HepG2 (cell line): ENCODE measurements around the gene USP20. TPM values are rescaled to one million over a fixed set of nuclear protein-coding genes. Genes with fewer than 3 reads are reported as not detected.

ENCODE experiments used
- ATAC-seq: fragments of 200-7000 bp; cut with Tn5 transposase; 3 replicates; pipeline ENCODE4 v1.9.1; 2020; ENCODE audit warnings: mild to moderate bottlenecking, moderate library complexity
- Bru-seq: library from RNA; stranded (reverse); fragments of 400-500 nt; gene quantifications from one replicate; lab custom pipeline; 2021; lab: Mats Ljungman, UMichigan
- BruChase-seq, 2 experiments: library from RNA; stranded (reverse); fragments of 400-500 nt; gene quantifications; one replicate each; lab custom pipeline; 2021; lab: Mats Ljungman, UMichigan
- BruUV-seq: library from RNA; stranded (reverse); fragments of 400-500 nt; replicated peaks from 2 replicates; lab custom pipeline; 2021; lab: Mats Ljungman, UMichigan
- CTCF ChIA-PET: fragments of 300-600 bp; formaldehyde crosslinking; extraction: SDS; loops from one replicate; lab custom pipeline; 2021; ENCODE audit warnings: low total read pairs, inconsistent platforms, low intra/inter-chr PET ratio; lab: Yijun Ruan, JAX
- POLR2A ChIA-PET: fragments of 350-600 bp; sonication (Branson Sonifier 250); formaldehyde crosslinking; loops from one replicate; lab custom pipeline; 2020; ENCODE audit warnings: antibody characterized with exemption, inconsistent platforms; lab: Yijun Ruan, JAX
- DNase-seq: peaks from one replicate; pipeline ENCODE4 v3.0.0-alpha.2; 2015; ENCODE audit warnings: low spot score
- FAIRE-seq: peaks from 3 replicates; lab custom pipeline; 2011; peaks lifted over from hg19 to GRCh38; lab: Jason Lieb, UNC
- H2AFZ ChIP-seq: one replicate; pipeline ENCODE4 v1.6.1; 2011; ENCODE audit warnings: low read length, inconsistent platforms
- H3K27ac ChIP-seq: fragments of 300-600 bp; 3 replicates; pipeline ENCODE4 v1.8.0; 2011; ENCODE audit warnings: mixed run types, mild to moderate bottlenecking, mixed read lengths, low read length, inconsistent platforms; ENCODE audit not compliant: insufficient read depth; ENCODE audit errors: extremely low read length
- H3K27me3 ChIP-seq, 2 experiments: fragments of 200-600 bp in 1 of 2; 2 replicates in 1 of 2; 3 replicates in 1 of 2; pipeline versions ENCODE4 v1.6.0 to v1.8.0; 2011; ENCODE audit warnings: low read length in 2 of 2, mild to moderate bottlenecking in 2 of 2, moderate library complexity in 2 of 2, inconsistent platforms in 1 of 2; ENCODE audit not compliant: insufficient read depth in 2 of 2, control insufficient read depth in 1 of 2
- H3K36me3 ChIP-seq, 2 experiments: fragments of 200-600 bp in 1 of 2; replicated peaks in 1 of 2; 2 replicates in 1 of 2; 3 replicates in 1 of 2; pipeline versions ENCODE4 v1.5.1 to v1.8.0; 2011; ENCODE audit warnings: low read length in 2 of 2, inconsistent platforms in 1 of 2; ENCODE audit not compliant: insufficient read depth in 2 of 2, control insufficient read depth in 1 of 2
- H3K4me1 ChIP-seq: 2 replicates; pipeline ENCODE4 v1.5.1; 2012; ENCODE audit warnings: low read length, inconsistent platforms; ENCODE audit not compliant: insufficient read depth
- H3K4me2 ChIP-seq: 2 replicates; pipeline ENCODE4 v1.6.0; 2011; ENCODE audit warnings: low read depth, low read length, inconsistent platforms
- H3K4me3 ChIP-seq, 3 experiments: fragments of 200-600 bp in 1 of 3; sonication (generic), shearing (Covaris generic) in 1 of 3; replicated peaks in 1 of 3; 2 replicates each; pipeline ENCODE4 v1.5.1; 2011 to 2016; ENCODE audit warnings: low read length in 3 of 3, inconsistent platforms in 2 of 3, low read depth in 2 of 3, mild to moderate bottlenecking in 2 of 3, control low read depth in 1 of 3, mixed read lengths in 1 of 3; ENCODE audit not compliant: insufficient read depth in 1 of 3
- H3K79me2 ChIP-seq: one replicate; pipeline ENCODE4 v1.6.1; 2011; ENCODE audit warnings: low read length, inconsistent platforms; ENCODE audit not compliant: insufficient read depth
- H3K9ac ChIP-seq: 2 replicates; pipeline ENCODE4 v1.6.0; 2011; ENCODE audit warnings: mild to moderate bottlenecking, low read depth, low read length, inconsistent platforms; ENCODE audit not compliant: insufficient read depth
- H3K9me3 ChIP-seq: 2 replicates; pipeline ENCODE4 v1.5.1; 2012; ENCODE audit warnings: mild to moderate bottlenecking, low read length
- H4K20me1 ChIP-seq: 2 replicates; pipeline ENCODE4 v1.6.0; 2011; ENCODE audit warnings: inconsistent platforms, mild to moderate bottlenecking, low read length, moderate library complexity; ENCODE audit not compliant: insufficient read depth
- ATAD3A ChIP-seq: sonication (generic); formaldehyde crosslinking; IDR thresholded peaks from 2 replicates; pipeline ENCODE4 v1.4.0; 2020; ENCODE audit warnings: missing genetic modification reagents
- ELF3 ChIP-seq: IDR thresholded peaks from 2 replicates; pipeline ENCODE4 v1.6.1; 2016; ENCODE audit warnings: missing genetic modification reagents, missing compliant biosample characterization
- TCF12 ChIP-seq, 2 experiments: fragments of 450-650 bp in 1 of 2; sonication (generic) in 1 of 2; formaldehyde crosslinking in 1 of 2; IDR thresholded peaks; 2 replicates each; pipeline versions ENCODE4 v1.6.1 to v1.8.0; 2017 to 2022; ENCODE audit warnings: antibody characterized with exemption in 1 of 2, mild to moderate bottlenecking in 1 of 2, missing genetic modification reagents in 1 of 2, moderate library complexity in 1 of 2
- TMF1 ChIP-seq: sonication (generic); formaldehyde crosslinking; IDR thresholded peaks from 2 replicates; pipeline ENCODE4 v1.8.1; 2022; ENCODE audit warnings: low read depth, missing genetic modification reagents
- ZFP91 ChIP-seq: sonication (generic); formaldehyde crosslinking; IDR thresholded peaks from 2 replicates; pipeline ENCODE4 v1.9.0; 2022; ENCODE audit warnings: missing genetic modification reagents, mild to moderate bottlenecking, borderline replicate concordance
- ZNF143 ChIP-seq: sonication (generic); formaldehyde crosslinking; IDR thresholded peaks from 2 replicates; pipeline ENCODE4 v1.4.0; 2020; ENCODE audit warnings: missing genetic modification reagents
- ZNF274 ChIP-seq: sonication (generic); formaldehyde crosslinking; IDR thresholded peaks from 2 replicates; pipeline ENCODE4 v1.5.1; 2020; ENCODE audit warnings: mild to moderate bottlenecking, missing genetic modification reagents
- WGBS: methylation state at CpG from one replicate; pipeline ENCODE4 v1.1.6; 2017; ENCODE audit warnings: low lambda C conversion rate; 5-methylcytosine and 5-hydroxymethylcytosine counted together
- in situ Hi-C: cut with HindIII; loops from 2 replicates; pipeline ENCODE4 v1.10.0; 2017; ENCODE audit warnings: low pct_unique_long_range_greater_than_20kb; ENCODE audit not compliant: extremely low pct_ligation_motif_present
- intact Hi-C: fragments of 100-400 bp; cut with micrococcal nuclease; formaldehyde crosslinking; loops from one replicate; pipeline ENCODE4 v1.10.0; 2022; ENCODE audit not compliant: unreplicated experiment
- long read RNA-seq, 2 experiments: library from RNA in 1 of 2; library from polyadenylated mRNA in 1 of 2; stranded (forward) in 1 of 2; unstranded in 1 of 2; transcript quantifications; one replicate each; pipeline ENCODE4 v2.0.0, GENCODE V29; 2019 to 2022
- polyA minus RNA-seq, 3 experiments: library from RNA; depleted of rRNA, polyadenylated mRNA; stranded (reverse); fragments of >200 nt; gene quantifications; 2 replicates each; pipeline ENCODE4 v1.2.3, GENCODE V29; 2011; ENCODE audit warnings: low replicate concordance in 1 of 3
- polyA plus RNA-seq, 8 experiments: library from polyadenylated mRNA; depleted of rRNA in 3 of 8; stranded (reverse) in 7 of 8; unstranded in 1 of 8; fragments of >200 nt; fragmentation: Illumina TruSeq in 4 of 8; extraction: Trizol in 4 of 8; gene quantifications; 2 replicates each; pipeline versions ENCODE4 v1.2.1 to v1.2.3, GENCODE V29; 2011 to 2016; ENCODE audit warnings: low read depth in 4 of 8, missing spikeins in 1 of 8, mixed read lengths in 1 of 8; ENCODE audit not compliant: insufficient read depth in 1 of 8
- total RNA-seq, 5 experiments: library from RNA; depleted of rRNA; stranded (reverse); fragments of >200 nt; fragmentation: Illumina TruSeq; extraction: Trizol; gene quantifications; 2 replicates each; pipeline ENCODE4 v1.2.3, GENCODE V29; 2016; ENCODE audit warnings: low read depth in 1 of 5
- TF ChIP-seq, protein P1 (sequence below): sonication (generic); formaldehyde crosslinking; conservative IDR thresholded peaks from 2 replicates; pipeline ENCODE4 v1.4.0; 2020; ENCODE audit warnings: missing genetic modification reagents
- TF ChIP-seq, protein P2 (sequence below): sonication (generic); formaldehyde crosslinking; IDR thresholded peaks from 2 replicates; pipeline ENCODE4 v1.5.0; 2020; ENCODE audit warnings: mild to moderate bottlenecking, missing genetic modification reagents

USP20 gene
- total RNA-seq (2016; rRNA removed; fragmentation: Illumina TruSeq; extraction: Trizol) (2.9 and 4.4 TPM in 2 replicates), polyA plus RNA-seq (2011; rRNA removed) (5.9 and 8.7 TPM in 2 replicates), polyA minus RNA-seq (2011; rRNA and poly(A)+ RNA removed; ENCODE audit: low replicate concordance) (11.2 and 18.8 TPM in 2 replicates), Bru-seq, nascent RNA (percentile 46 among the genes with signal in this experiment), BruChase-seq, experiment 1, labeled RNA remaining after a 6-hour chase (percentile 52 among the genes with signal in this experiment), BruChase-seq, experiment 2, labeled RNA remaining after a 2-hour chase (percentile 45 among the genes with signal in this experiment)
- total RNA-seq (2016; cell fraction: cytosol; rRNA removed; fragmentation: Illumina TruSeq; extraction: Trizol; ENCODE audit: low read depth) = 0.51 and 1.3 TPM in 2 replicates
- total RNA-seq (2016; cell fraction: insoluble cytoplasmic fraction; rRNA removed; fragmentation: Illumina TruSeq; extraction: Trizol) = 3.8 and 5.0 TPM in 2 replicates
- total RNA-seq (2016; cell fraction: membrane; rRNA removed; fragmentation: Illumina TruSeq; extraction: Trizol) = 1.9 and 2.3 TPM in 2 replicates
- total RNA-seq (2016; cell fraction: nucleus; rRNA removed; fragmentation: Illumina TruSeq; extraction: Trizol) = 5.5 TPM in 2 replicates
- polyA plus RNA-seq (2011; cell fraction: cytosol; rRNA removed) = 4.0 and 5.7 TPM in 2 replicates
- 64.1 and 76.1 TPM in 2 replicates for polyA plus RNA-seq (2011; cell fraction: nucleus; rRNA removed)
- 7.5 and 8.7 TPM in 2 replicates for polyA plus RNA-seq (2012)
- polyA plus RNA-seq (2016; cell fraction: cytosol; fragmentation: Illumina TruSeq; extraction: Trizol; ENCODE audit: low read depth) = 0.70 and 0.96 TPM in 2 replicates
- polyA plus RNA-seq (2016; cell fraction: insoluble cytoplasmic fraction; fragmentation: Illumina TruSeq; extraction: Trizol; ENCODE audit: low read depth) = 2.6 and 3.2 TPM in 2 replicates
- polyA plus RNA-seq (2016; cell fraction: membrane; fragmentation: Illumina TruSeq; extraction: Trizol; ENCODE audit: low read depth) = 1.4 and 1.5 TPM in 2 replicates
- 14.4 and 18.6 TPM in 2 replicates for polyA plus RNA-seq (2016; cell fraction: nucleus; fragmentation: Illumina TruSeq; extraction: Trizol; ENCODE audit: insufficient read depth, low read depth)
- polyA minus RNA-seq (2011; cell fraction: cytosol; rRNA and poly(A)+ RNA removed) = 3.8 and 5.1 TPM in 2 replicates
- polyA minus RNA-seq (2011; cell fraction: nucleus; rRNA and poly(A)+ RNA removed) = 8.5 and 10.2 TPM in 2 replicates
- long read RNA-seq, experiment 1, full-length matches to known transcripts = 1 of 2 reads
- long read RNA-seq, experiment 1, partial matches to known transcripts = 0 of 2 reads
- long read RNA-seq, experiment 1, other reads (novel, unspliced or antisense) = 1 of 2 reads
- long read RNA-seq, experiment 2, full-length matches to known transcripts = 3 of 24 reads
- long read RNA-seq, experiment 2, partial matches to known transcripts = 14 of 24 reads
- long read RNA-seq, experiment 2, other reads (novel, unspliced or antisense) = 7 of 24 reads

DNA sequence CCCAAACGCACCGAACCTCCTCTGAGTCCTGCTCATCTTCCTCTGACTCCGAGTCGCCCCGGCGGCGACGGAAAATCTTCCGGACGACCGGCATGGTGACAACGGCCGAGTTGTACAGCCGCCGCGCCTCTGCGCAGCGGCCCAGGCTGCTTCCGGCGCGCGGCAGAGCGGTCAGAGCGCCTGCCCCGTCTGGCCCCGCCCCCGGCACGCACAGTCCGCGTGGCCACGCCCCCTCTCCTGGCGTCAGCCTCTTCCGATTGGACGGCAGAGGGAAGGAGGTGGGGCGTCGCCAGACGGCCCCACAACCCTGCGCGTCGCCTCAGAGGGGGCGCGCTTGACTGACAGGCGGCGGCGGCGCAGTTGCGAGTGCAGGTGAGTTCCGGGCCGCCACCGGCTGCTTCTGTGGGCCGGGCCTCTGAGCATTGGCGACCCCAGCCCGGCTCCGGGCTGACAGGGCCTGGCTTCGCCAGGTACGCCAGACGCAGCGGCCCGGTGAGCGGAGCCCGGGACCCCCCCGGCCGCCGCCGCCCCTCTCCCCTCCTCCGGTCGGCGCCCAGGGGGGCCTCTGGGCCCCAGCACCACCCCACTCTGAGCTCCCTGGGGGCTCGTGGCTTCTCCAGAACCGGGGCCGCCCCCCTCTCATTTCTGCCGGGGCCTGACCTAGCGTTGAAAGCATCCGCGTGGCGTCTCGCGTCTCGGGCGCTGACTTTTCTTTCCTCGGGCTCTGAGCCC is at the start of gene USP20, which contains the start of gene C9orf78:
USP20 (plus strand) TSS at position 331 of the 732 bp plus-strand sequence. CDS start 17,098 bp downstream, outside the sequence.
C9orf78 (minus strand) TSS at position 148 of the 732 bp plus-strand sequence; CDS start at position 94, 54 bp downstream.
- peaks cover 3 to 7% of the 10 kb centered on the region in 2 experiments; a peak in 2 of 5 replicates for H3K36me3 ChIP-seq
- WGBS = 5% methylated on average over 10 of the region's 81 CpGs
- in situ Hi-C loops = no loop called here
- ChIA-PET CTCF (no interaction called here), POLR2A (interaction anchor here (0.8 to 1.2 kb wide), 3 partner anchors 10 to 26 kb away, joined by 3 to 6 read pairs (median 3); partner anchors contain the start of gene TOR1A)
- H3K4me2 ChIP-seq = peak within 1 kb of the TSS; percentile 75
- BruUV-seq = no TSS peak
- no peaks in the 10 kb centered on the region for H4K20me1 ChIP-seq
- peak; percentile 97 for ATAC-seq
- peaks cover 19% of the 10 kb centered on the region for H3K4me1 ChIP-seq
- no peaks in the 10 kb centered on the region for H3K9me3 ChIP-seq
- intact Hi-C loops = no loop called here
- H3K79me2 ChIP-seq = peaks cover 9% of the 10 kb centered on the region
- FAIRE-seq = peak; percentile 66
- H3K27me3 ChIP-seq = no peaks in the 10 kb centered on the region; a peak in 1 of 5 replicates
- peak; percentile 90 for DNase-seq
- peak within 1 kb of the TSS; percentile 30 for H2AFZ ChIP-seq
- H3K27ac ChIP-seq = peak within 1 kb of the TSS; percentile 60
- H3K4me3 ChIP-seq = peak within 1 kb of the TSS; percentile 93 to 96 (median 94)
- peak within 1 kb of the TSS; percentile 87 for H3K9ac ChIP-seq
- TF ChIP-seq TMF1 = 0 out of 2 replicates have a peak, but pooled peaks have one; percentile 45
- TF ChIP-seq, protein P1, sequence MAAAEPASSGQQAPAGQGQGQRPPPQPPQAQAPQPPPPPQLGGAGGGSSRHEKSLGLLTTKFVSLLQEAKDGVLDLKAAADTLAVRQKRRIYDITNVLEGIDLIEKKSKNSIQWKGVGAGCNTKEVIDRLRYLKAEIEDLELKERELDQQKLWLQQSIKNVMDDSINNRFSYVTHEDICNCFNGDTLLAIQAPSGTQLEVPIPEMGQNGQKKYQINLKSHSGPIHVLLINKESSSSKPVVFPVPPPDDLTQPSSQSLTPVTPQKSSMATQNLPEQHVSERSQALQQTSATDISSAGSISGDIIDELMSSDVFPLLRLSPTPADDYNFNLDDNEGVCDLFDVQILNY (CRISPR knock-in tag) = no peak
- TF ChIP-seq ZFP91 = peak; percentile 47; the same call in 1 of the 2 replicates
- TF ChIP-seq ATAD3A (CRISPR knock-in tag) = no peak
- TF ChIP-seq TCF12 (IDR thresholded peaks at IDR 0.05) = no peak
- TF ChIP-seq TCF12 (CRISPR knock-in tag; IDR thresholded peaks at IDR 0.05) = 0 out of 2 replicates have a peak, but pooled peaks have one; percentile 36
- peak; percentile 71 for TF ChIP-seq ZNF143 (CRISPR knock-in tag)
- peak; percentile 41; the same call in 1 of the 2 replicates for TF ChIP-seq ELF3 (CRISPR knock-in tag)
- 0 out of 2 replicates have a peak, but pooled peaks have one; percentile 58 for TF ChIP-seq ZNF274 (CRISPR knock-in tag)
- TF ChIP-seq, protein P2, sequence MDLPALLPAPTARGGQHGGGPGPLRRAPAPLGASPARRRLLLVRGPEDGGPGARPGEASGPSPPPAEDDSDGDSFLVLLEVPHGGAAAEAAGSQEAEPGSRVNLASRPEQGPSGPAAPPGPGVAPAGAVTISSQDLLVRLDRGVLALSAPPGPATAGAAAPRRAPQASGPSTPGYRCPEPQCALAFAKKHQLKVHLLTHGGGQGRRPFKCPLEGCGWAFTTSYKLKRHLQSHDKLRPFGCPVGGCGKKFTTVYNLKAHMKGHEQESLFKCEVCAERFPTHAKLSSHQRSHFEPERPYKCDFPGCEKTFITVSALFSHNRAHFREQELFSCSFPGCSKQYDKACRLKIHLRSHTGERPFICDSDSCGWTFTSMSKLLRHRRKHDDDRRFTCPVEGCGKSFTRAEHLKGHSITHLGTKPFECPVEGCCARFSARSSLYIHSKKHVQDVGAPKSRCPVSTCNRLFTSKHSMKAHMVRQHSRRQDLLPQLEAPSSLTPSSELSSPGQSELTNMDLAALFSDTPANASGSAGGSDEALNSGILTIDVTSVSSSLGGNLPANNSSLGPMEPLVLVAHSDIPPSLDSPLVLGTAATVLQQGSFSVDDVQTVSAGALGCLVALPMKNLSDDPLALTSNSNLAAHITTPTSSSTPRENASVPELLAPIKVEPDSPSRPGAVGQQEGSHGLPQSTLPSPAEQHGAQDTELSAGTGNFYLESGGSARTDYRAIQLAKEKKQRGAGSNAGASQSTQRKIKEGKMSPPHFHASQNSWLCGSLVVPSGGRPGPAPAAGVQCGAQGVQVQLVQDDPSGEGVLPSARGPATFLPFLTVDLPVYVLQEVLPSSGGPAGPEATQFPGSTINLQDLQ (CRISPR knock-in tag) = no peak
